Tibial nerve (tissue), 4 donors: Measurements from ENCODE around the gene OR1N1. TPM values are rescaled to one million over a fixed set of nuclear protein-coding genes. Genes with fewer than 3 reads are reported as not detected.

Experiments used
- DNase-seq, 2 donors: peaks; one replicate each; pipeline ENCODE4 v3.0.0-alpha.2; 2019; ENCODE audit warnings: low spot score in 2 of 2
- H3K27ac ChIP-seq, 4 donors: fragments of 200-600 bp; sonication (generic) in 3 of 4; one replicate each; pipeline ENCODE4 v1.5.1; 2017 to 2019; ENCODE audit warnings: mild to moderate bottlenecking in 1 of 4
- H3K27me3 ChIP-seq, 2 donors: fragments of 200-600 bp; sonication (generic) in 1 of 2; one replicate each; pipeline versions ENCODE4 v1.5.1 to v1.6.0; 2017 to 2019
- H3K36me3 ChIP-seq, 3 donors: fragments of 200-600 bp; sonication (generic); one replicate each; pipeline ENCODE4 v1.5.1; 2018 to 2019
- H3K4me1 ChIP-seq, 4 donors: fragments of 200-600 bp; sonication (generic) in 3 of 4; one replicate each; pipeline ENCODE4 v1.5.1; 2017 to 2019
- H3K4me3 ChIP-seq, 4 donors: fragments of 200-600 bp; sonication (generic) in 3 of 4; one replicate each; pipeline ENCODE4 v1.5.1; 2017 to 2019; ENCODE audit warnings: mild to moderate bottlenecking in 1 of 4, moderate library complexity in 1 of 4
- H3K9me3 ChIP-seq, 4 donors: fragments of 200-600 bp; sonication (generic) in 3 of 4; one replicate each; pipeline ENCODE4 v1.5.1; 2017 to 2019
- CTCF ChIP-seq, 5 experiments: fragments of 200-600 bp in 3 of 5; fragments of 450-650 bp in 2 of 5; sonication (generic) in 3 of 5; IDR thresholded peaks; one replicate each; pipeline ENCODE4 v1.5.1; 2016 to 2019; ENCODE audit warnings: antibody characterized with exemption in 5 of 5, mild to moderate bottlenecking in 3 of 5, moderate library complexity in 2 of 5
- EP300 ChIP-seq, 2 donors: sonication (generic); formaldehyde crosslinking; IDR thresholded peaks; one replicate each; pipeline ENCODE4 v1.6.1; 2017; ENCODE audit warnings: antibody characterized with exemption in 2 of 2, mild to moderate bottlenecking in 1 of 2
- POLR2A ChIP-seq, 2 donors: fragments of 450-650 bp; IDR thresholded peaks; one replicate each; pipeline ENCODE4 v1.6.1; 2017; ENCODE audit warnings: antibody characterized with exemption in 2 of 2, mild to moderate bottlenecking in 2 of 2, moderate library complexity in 2 of 2
- WGBS, 2 donors: methylation state at CpG; one replicate each; pipeline ENCODE4 v1.1.5; 2018; 5-methylcytosine and 5-hydroxymethylcytosine counted together
- total RNA-seq, 4 donors: library from RNA; depleted of rRNA; stranded (reverse); fragments of >200 nt; gene quantifications; one replicate each; pipeline ENCODE4 v1.1.0, GENCODE V29; 2016

The OR1N1 gene
- total RNA-seq: not detected

GRCh38 chr9:122527193-122527592, at the start of gene OR1N1:
OR1N1 (minus strand) TSS chr9:122527293; CDS start chr9:122527293, 0 bp downstream.
- H3K27me3 ChIP-seq: no peaks in the 10 kb centered on the region
- no peak within 1 kb of the TSS for H3K4me3 ChIP-seq
- TF ChIP-seq CTCF (IDR thresholded peaks at IDR 0.05) (no peak), EP300 (IDR thresholded peaks at IDR 0.05) (no peak), POLR2A (IDR thresholded peaks at IDR 0.05) (no peak)
- H3K9me3 ChIP-seq: no peaks in the 10 kb centered on the region
- H3K4me1 ChIP-seq: no peaks in the 10 kb centered on the region
- 87 to 94% methylated on average over 3 of the region's 3 CpGs for WGBS, 2 donors
- no peak within 1 kb of the TSS for H3K27ac ChIP-seq
- no peak for DNase-seq
- no peaks in the 10 kb centered on the region for H3K36me3 ChIP-seq

GRCh38 chr9:122572456-122572855, 45.4 kb upstream of the OR1N1 start:
- H3K36me3 ChIP-seq: peaks cover 0 to 16% (median 0%) of the 10 kb centered on the region in 3 donors
- no peaks in the 10 kb centered on the region for H3K27me3 ChIP-seq
- WGBS, 2 donors: 67 to 73% methylated on average over 2 of the region's 2 CpGs
- TF ChIP-seq CTCF (IDR thresholded peaks at IDR 0.05) (no peak), EP300 (IDR thresholded peaks at IDR 0.05) (no peak), POLR2A (IDR thresholded peaks at IDR 0.05) (no peak)
- H3K9me3 ChIP-seq: no peaks in the 10 kb centered on the region
- no peaks in the 10 kb centered on the region for H3K4me1 ChIP-seq
- no peak overlapping the region for H3K4me3 ChIP-seq
- H3K27ac ChIP-seq: no peak overlapping the region
- DNase-seq: no peak

- H3K4me1 ChIP-seq: no peaks in the 10 kb centered on the region
- no peak overlapping the region for H3K27ac ChIP-seq
- DNase-seq: no peak
- H3K36me3 ChIP-seq: peaks cover 0 to 4% (median 0%) of the 10 kb centered on the region in 3 donors
- 90% methylated on average over 4 of the region's 4 CpGs for WGBS, 2 donors
- no peaks in the 10 kb centered on the region for H3K27me3 ChIP-seq
- no peak for TF ChIP-seq EP300 (IDR thresholded peaks at IDR 0.05)
- no peak for TF ChIP-seq CTCF (IDR thresholded peaks at IDR 0.05)
- TF ChIP-seq POLR2A (IDR thresholded peaks at IDR 0.05): no peak
- H3K4me3 ChIP-seq: no peak overlapping the region
- peaks cover 0 to 8% (median 0%) of the 10 kb centered on the region in 4 donors for H3K9me3 ChIP-seq
These were observed 40.8 kb upstream of the OR1N1 start for GRCh38 chr9:122567901-122568300.

GRCh38 chr9:122562134-122562760, 35.2 kb upstream of the OR1N1 start:
- no peak overlapping the region for H3K4me3 ChIP-seq
- H3K36me3 ChIP-seq: no peaks in the 10 kb centered on the region
- peaks cover 0 to 46% (median 0%) of the 10 kb centered on the region in 4 donors for H3K9me3 ChIP-seq
- no peak for DNase-seq
- H3K27me3 ChIP-seq: no peaks in the 10 kb centered on the region
- TF ChIP-seq EP300 (IDR thresholded peaks at IDR 0.05) (no peak), CTCF (IDR thresholded peaks at IDR 0.05) (no peak), POLR2A (IDR thresholded peaks at IDR 0.05) (no peak)
- WGBS, 2 donors: 49 to 59% methylated on average over 8 to 9 of the region's 9 CpGs
- no peak overlapping the region for H3K27ac ChIP-seq
- no peaks in the 10 kb centered on the region for H3K4me1 ChIP-seq

- TF ChIP-seq POLR2A (IDR thresholded peaks at IDR 0.05): no peak
- TF ChIP-seq CTCF (IDR thresholded peaks at IDR 0.05): no peak
- TF ChIP-seq EP300 (IDR thresholded peaks at IDR 0.05): no peak
- Histone ChIP-seq H3K27me3 (no peaks in the 10 kb centered on the region), H3K27ac (no peak overlapping the region), H3K4me1 (no peaks in the 10 kb centered on the region), H3K4me3 (no peak overlapping the region), H3K9me3 (peaks cover 0 to 46% (median 0%) of the 10 kb centered on the region in 4 donors), H3K36me3 (no peaks in the 10 kb centered on the region)
- 80 to 85% methylated on average over 4 of the region's 4 CpGs for WGBS, 2 donors
- no peak for DNase-seq
These were observed 34.4 kb upstream of the OR1N1 start for GRCh38 chr9:122561446-122561845.
